Pancreas (tissue), 10 donors: Measurements from ENCODE around the gene TNF. TPM values are rescaled to one million over a fixed set of nuclear protein-coding genes. Genes with fewer than 3 reads are reported as not detected.
"Not testable (repeated sequence)": the region's sequence is repeated elsewhere in the genome, so short reads cannot be mapped to it uniquely, and the experiment has no call there.

Experiments
- ATAC-seq, 4 donors: fragments of 200-7000 bp; cut with Tn5 transposase; one replicate each; pipeline versions ENCODE4 v1.8.0 to v1.9.1; 2020; ENCODE audit warnings: mild to moderate bottlenecking in 4 of 4, moderate library complexity in 4 of 4
- DNase-seq, 6 donors: peaks; one replicate each; pipeline ENCODE4 v3.0.0-alpha.2; 2020
- FAIRE-seq: peaks from 2 replicates; lab custom pipeline; 2012; peaks lifted over from hg19 to GRCh38; lab: Jason Lieb, UNC
- H3K27ac ChIP-seq, 4 donors: fragments of 200-600 bp; sonication (generic); 1 replicate in 3 of 4; 2 replicates in 1 of 4; pipeline versions ENCODE4 v1.5.0 to v1.8.0; 2020
- H3K27me3 ChIP-seq, 4 donors: fragments of 200-600 bp; one replicate each; pipeline ENCODE4 v1.8.0; 2021
- H3K36me3 ChIP-seq, 3 donors: fragments of 200-600 bp; sonication (generic) in 1 of 3; one replicate each; pipeline versions ENCODE4 v1.5.0 to v1.8.0; 2020 to 2021
- H3K4me1 ChIP-seq, 3 donors: fragments of 200-600 bp; one replicate each; pipeline ENCODE4 v1.8.0; 2021
- H3K4me3 ChIP-seq, 4 donors: fragments of 200-600 bp; sonication (generic) in 2 of 4; one replicate each; pipeline versions ENCODE4 v1.5.0 to v1.8.0; 2020 to 2021
- H3K9me3 ChIP-seq, 4 donors: fragments of 200-600 bp; one replicate each; pipeline ENCODE4 v1.8.0; 2021
- WGBS, 2 donors: extraction: QIAGEN DNeasy Blood & Tissue Kit; methylation state at CpG; one replicate each; pipeline ENCODE4 v1.1.7; 2013; 5-methylcytosine and 5-hydroxymethylcytosine counted together
- intact Hi-C, 3 donors: fragments of 100-400 bp; cut with DNase I; formaldehyde crosslinking; loops; one replicate each; pipeline versions ENCODE4 v1.11.1 to v1.14.2; 2022
- polyA plus RNA-seq, 2 donors: library from polyadenylated mRNA; stranded (reverse); fragments of 200-250 nt; gene quantifications; one replicate each; pipeline ENCODE4 v1.2.3, GENCODE V29; 2013
- total RNA-seq, 6 donors: library from RNA; stranded (reverse); fragmentation: NEBNext Ultra II Directional in 4 of 6; extraction: Animal tissue kit (Norgen Biotek cat#: 25700) in 4 of 6; gene quantifications; one replicate each; pipeline versions ENCODE4 v1.2.1 to v1.2.4, GENCODE V29; 2021 to 2023
- TF ChIP-seq, protein P1 (sequence below), 4 donors: fragments of 200-600 bp; sonication (generic) in 3 of 4; IDR thresholded peaks; one replicate each; pipeline versions ENCODE4 v1.5.0 to v1.8.0; 2021; ENCODE audit warnings: antibody characterized with exemption in 4 of 4
- donor health status: healthy with polysubstance abuse.
- donor health status: DM: no; HTN: no; CAD: no; lungs with moderate emphysema.
- donor health status: DM: no; HTN: no; CAD: no.
- donor health status: control.
- donor health status: control.
- donor health status: Bipolar disorder and iron deficiency.
- donor health status: DM: yes; HTN: yes; CAD: no.
- donor health status: DM: no; HTN: no; CAD: no.
- donor health status: DM: no; HTN: no; CAD: no.
- donor health status: DM: yes; HTN: yes; CAD: no.

Gene TNF
- total and polyA plus RNA-seq, 8 donors, result 0.11 to 0.87 (median 0.42) TPM; not detected in 1

DNA sequence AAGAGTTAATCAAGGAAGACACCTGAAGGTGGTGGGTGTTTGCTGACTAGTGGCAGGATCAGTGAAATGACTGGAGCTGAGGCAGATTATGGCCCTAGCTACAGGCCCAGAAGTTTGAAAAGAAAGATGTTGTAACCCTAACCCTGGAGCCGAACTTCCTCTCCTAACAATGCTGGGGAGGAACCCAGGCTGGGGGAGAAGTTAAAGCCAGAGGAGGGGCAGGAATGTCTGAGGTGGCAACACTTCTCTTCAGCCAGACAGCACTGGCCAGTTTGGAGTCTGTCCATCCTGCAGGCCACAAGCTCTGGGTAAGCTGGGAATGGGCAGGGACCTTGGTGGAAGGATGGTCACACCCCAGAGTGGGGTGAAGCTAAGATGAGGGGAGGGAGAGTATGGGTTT is 10.6 kb downstream of the TNF start, which contains the start of gene LST1:
LST1 (plus strand) TSS at position 270 of the 400 bp plus-strand sequence. CDS start 1,023 bp downstream, outside the sequence.
- Histone ChIP-seq H3K4me1 (peaks cover 0 to 6% (median 0%) of the 10 kb centered on the region in 3 donors), H3K27ac (peak within 1 kb of the TSS in 2 of 4 donors; percentile 8 to 27)
- no peak for DNase-seq

DNA sequence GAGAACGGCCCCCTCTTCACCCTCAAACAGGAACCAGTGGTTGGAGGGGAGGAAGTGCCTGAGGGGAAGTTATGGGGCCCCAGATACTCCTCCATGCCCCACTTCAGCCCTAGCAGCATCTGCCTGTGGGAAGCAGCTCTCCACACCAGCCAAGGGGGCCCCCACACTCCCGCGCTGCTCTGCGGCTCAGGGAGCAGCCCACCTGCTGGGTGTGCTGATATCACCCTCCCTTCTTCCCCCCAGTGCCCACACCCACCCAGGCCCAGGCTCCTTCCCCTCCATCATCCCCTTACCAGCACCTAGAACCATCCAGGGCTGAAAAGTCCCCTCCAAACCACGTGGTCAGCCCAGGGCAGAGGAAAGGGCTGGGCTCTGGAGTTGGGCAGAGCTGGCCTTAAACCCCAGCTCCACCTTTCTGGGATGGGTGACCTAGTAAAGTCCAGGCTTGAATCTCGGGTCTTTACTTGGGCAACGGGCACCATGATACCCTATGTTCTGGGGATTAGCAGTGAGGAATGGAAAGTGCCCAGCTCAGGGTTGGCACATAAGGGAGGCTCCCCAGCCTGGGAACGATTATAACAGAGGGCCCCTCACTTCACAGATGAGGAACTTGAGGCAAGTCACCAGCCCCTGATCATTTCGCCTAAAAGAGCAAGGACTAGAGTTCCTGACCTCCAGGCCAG is 11.4 kb downstream of the TNF start:
- no peaks in the 10 kb centered on the region for H3K9me3 ChIP-seq
- H3K27ac ChIP-seq, result peak overlapping the region in 1 of 4 donors; percentile 27
- DNase-seq (peak in 1 of 6 donors; percentile 32), FAIRE-seq (no peak), ATAC-seq (peak in 3 of 4 donors; percentile 20 to 67 (median 45))
- H3K4me3 ChIP-seq, result peak overlapping the region in 1 of 4 donors; percentile 14
- TF ChIP-seq, protein P1, sequence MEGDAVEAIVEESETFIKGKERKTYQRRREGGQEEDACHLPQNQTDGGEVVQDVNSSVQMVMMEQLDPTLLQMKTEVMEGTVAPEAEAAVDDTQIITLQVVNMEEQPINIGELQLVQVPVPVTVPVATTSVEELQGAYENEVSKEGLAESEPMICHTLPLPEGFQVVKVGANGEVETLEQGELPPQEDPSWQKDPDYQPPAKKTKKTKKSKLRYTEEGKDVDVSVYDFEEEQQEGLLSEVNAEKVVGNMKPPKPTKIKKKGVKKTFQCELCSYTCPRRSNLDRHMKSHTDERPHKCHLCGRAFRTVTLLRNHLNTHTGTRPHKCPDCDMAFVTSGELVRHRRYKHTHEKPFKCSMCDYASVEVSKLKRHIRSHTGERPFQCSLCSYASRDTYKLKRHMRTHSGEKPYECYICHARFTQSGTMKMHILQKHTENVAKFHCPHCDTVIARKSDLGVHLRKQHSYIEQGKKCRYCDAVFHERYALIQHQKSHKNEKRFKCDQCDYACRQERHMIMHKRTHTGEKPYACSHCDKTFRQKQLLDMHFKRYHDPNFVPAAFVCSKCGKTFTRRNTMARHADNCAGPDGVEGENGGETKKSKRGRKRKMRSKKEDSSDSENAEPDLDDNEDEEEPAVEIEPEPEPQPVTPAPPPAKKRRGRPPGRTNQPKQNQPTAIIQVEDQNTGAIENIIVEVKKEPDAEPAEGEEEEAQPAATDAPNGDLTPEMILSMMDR (IDR thresholded peaks at IDR 0.05), result no peak
- WGBS, 2 donors, result 36 to 39% methylated on average over 9 of the region's 9 CpGs
- intact Hi-C loops, result no loop called here
- H3K36me3 ChIP-seq, result no peaks in the 10 kb centered on the region
- H3K27me3 ChIP-seq, result no peaks in the 10 kb centered on the region
- H3K4me1 ChIP-seq, result peaks cover 0 to 5% (median 0%) of the 10 kb centered on the region in 3 donors

More for the DNA sequence above, 10.6 kb downstream of the TNF start, which contains the start of gene LST1:
- H3K36me3 ChIP-seq, result no peaks in the 10 kb centered on the region
- WGBS, 2 donors, result 52 to 57% methylated on average over 1 of the region's 1 CpG
- H3K27me3 ChIP-seq, result no peaks in the 10 kb centered on the region
- FAIRE-seq (no peak), ATAC-seq (peak in 2 of 4 donors; percentile 24 to 44)
- no peaks in the 10 kb centered on the region for H3K9me3 ChIP-seq
- TF ChIP-seq, protein P1 (IDR thresholded peaks at IDR 0.05), result no peak
- H3K4me3 ChIP-seq, result peak within 1 kb of the TSS in 1 of 4 donors; percentile 14
- intact Hi-C loops, result no loop called here

DNA sequence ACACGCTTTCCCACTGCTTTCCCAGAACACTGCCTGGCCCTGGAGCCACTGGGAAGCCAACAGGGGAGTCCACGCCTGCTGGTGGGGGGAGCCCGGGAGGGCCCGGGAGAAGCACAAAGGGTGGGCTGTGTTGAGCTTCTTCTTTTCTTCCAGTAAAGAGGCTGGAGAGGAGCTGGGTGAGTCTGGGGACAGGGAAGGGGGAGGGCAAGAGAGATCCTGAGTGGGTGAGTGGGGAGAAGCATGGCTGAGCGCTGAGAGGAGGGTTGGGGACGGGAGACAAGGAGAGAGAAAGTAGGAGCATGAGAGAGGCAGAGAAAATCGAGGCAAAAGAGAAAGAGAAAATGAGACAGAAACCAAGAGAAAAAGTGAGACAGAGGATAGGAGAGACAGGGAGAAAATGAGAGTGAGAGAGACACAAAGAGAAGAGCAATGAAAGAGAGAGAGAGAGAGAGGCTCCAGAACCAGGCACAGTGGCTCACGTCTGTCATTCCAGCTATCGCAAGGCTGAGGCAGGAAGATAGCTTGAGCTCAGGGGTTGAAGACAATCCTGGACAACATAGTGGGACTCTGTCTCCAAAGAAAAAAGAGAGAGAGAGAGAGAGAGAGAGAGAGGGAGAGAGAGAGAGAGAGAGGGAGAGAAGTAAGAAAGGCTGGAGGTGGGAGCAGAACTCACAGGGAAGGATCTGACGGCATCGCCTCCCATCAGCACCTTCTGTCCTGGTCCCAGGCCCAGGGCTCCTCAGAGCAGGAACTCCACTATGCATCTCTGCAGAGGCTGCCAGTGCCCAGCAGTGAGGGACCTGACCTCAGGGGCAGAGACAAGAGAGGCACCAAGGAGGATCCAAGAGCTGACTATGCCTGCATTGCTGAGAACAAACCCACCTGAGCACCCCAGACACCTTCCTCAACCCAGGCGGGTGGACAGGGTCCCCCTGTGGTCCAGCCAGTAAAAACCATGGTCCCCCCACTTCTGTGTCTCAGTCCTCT is 12.7 kb downstream of the TNF start:
- 59 to 60% methylated on average over 12 of the region's 12 CpGs for WGBS, 2 donors
- Histone ChIP-seq H3K27me3 (no peaks in the 10 kb centered on the region), H3K4me1 (no peaks in the 10 kb centered on the region), H3K27ac (peak overlapping the region in 1 of 4 donors; percentile 11), H3K4me3 (peak overlapping the region in 1 of 4 donors; percentile 14), H3K36me3 (no peaks in the 10 kb centered on the region), H3K9me3 (no peaks in the 10 kb centered on the region)
- ATAC-seq (no peak), DNase-seq (no peak), FAIRE-seq (no peak)
- intact Hi-C loops, result no loop called here
- TF ChIP-seq, protein P1 (IDR thresholded peaks at IDR 0.05), result no peak

DNA sequence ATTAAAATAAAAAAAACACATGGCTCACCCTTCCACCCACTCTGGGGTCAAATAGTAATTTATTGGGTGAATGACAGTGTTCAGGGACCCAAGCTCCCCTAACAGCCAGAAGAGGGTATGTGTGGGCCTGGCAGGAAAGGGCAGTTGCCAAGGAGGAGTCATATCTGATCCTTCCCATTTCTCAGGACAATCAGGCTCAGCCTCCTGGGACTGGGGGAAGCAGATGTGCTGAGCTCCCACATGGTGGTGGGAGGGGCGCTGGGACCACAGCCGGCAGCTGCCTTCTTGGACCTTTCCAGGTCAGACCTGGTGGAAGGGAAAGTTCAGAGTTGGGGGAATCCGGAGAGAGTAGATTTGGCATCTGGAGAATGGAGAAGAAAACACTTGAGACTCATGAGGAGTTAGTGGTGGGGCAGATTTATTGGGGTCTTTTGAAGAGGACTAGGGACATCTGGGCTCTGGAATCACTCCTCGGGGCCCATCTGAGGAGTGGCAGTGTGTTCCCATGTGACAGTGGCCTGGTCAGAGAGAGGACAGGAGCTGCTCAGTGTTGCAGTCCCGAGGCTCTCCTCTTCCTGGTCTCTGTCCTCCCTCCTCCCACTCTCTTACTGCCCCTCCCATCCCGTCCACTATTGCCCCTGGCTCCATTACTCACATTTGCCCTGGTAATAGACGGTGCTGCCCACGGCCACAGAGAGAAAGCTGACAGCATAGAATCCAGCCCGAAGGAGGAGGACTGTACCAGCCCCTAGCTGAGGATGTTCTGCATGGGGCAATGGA is 13.7 kb downstream of the TNF start:
- Histone ChIP-seq H3K27me3 (no peaks in the 10 kb centered on the region), H3K4me3 (no peak overlapping the region), H3K36me3 (no peaks in the 10 kb centered on the region), H3K27ac (no peak overlapping the region), H3K9me3 (no peaks in the 10 kb centered on the region), H3K4me1 (no peaks in the 10 kb centered on the region)
- WGBS, 2 donors, result 44 to 46% methylated on average over 9 of the region's 9 CpGs
- intact Hi-C loops, result no loop called here
- no peak for DNase-seq
- no peak for FAIRE-seq
- ATAC-seq, result no peak
- TF ChIP-seq, protein P1 (IDR thresholded peaks at IDR 0.05), result no peak

DNA sequence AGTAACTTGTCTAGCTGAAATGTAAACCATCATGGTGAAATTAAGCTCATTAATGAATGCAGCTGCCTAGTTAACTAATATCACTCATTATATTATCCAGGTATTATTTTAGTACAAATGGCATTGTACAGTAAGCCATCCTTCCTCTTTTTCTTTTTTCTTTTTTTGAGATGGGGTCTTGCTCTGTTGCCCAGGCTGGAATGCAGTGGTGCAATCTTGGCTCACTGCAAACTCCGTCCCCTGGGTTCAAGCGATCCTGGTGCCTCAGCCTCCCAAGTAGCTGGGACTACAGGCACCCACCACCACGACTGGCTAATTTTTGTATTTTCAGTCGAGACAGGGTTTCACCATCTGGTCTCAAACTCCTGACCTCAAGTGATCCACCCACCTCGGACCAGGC is 15.3 kb downstream of the TNF start:
- H3K27me3 ChIP-seq, DNase-seq, H3K36me3 ChIP-seq, intact Hi-C loops, H3K4me3 ChIP-seq, H3K27ac ChIP-seq, H3K4me1 ChIP-seq, H3K9me3 ChIP-seq, ATAC-seq, FAIRE-seq: not testable (repeated sequence)
- WGBS, 2 donors, result 67 to 68% methylated on average over 5 of the region's 5 CpGs
